Inferior parietal cortex (tissue), 1 donor: ENCODE data around the gene ABI1.

Source experiments
- DNase-seq: peaks from one replicate; pipeline ENCODE4 v3.0.0-alpha.2; 2016; ENCODE audit errors: extremely low spot score

The ABI1 gene

DNA sequence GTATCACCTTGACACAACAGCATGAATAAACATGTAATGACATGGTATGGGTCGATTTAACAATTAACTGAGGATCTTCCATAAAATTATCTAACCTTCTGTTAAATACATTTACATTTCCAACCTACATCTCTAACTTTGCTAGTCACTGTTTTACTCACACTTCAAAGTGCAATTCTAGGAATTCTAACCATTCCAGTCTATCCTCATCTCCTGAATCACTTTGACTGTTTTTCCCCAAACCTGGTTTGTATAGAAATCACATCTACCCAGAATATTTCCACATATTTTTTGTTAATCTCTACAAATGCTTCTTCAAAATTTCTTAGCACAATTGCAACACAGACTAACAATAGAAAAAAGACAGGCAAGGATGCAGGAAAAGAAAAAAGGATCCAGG lies 6.2 kb downstream of the ABI1 start:
- no peak for DNase-seq

DNA sequence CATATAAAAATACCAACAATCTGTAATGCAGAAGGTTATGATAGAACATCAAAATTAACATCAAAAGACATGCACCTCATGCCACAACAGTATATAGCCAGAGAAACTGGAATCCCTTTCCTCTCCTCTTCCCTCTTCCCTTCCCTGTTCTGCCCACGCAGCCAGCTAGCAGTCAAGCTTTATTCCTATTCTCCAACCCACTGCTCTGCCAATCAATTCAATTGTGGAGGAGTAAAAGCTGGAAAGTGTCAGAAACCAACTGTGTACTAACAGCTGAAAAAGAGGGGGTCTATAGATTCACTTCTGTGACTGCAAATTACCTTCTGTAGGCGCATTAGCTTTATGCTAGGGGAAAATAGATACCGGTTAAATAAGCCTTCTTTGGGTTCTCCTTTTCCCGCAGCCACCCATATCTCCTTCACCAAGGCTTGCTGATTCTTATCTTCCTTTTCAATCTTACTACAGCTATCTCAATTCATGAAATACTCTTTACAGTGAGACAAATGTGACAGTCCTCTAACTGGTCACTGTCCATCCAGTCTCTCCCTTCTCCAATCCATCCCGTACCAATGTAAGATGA lies 16.3 kb downstream of the ABI1 start:
- DNase-seq = peak; percentile 26

DNA sequence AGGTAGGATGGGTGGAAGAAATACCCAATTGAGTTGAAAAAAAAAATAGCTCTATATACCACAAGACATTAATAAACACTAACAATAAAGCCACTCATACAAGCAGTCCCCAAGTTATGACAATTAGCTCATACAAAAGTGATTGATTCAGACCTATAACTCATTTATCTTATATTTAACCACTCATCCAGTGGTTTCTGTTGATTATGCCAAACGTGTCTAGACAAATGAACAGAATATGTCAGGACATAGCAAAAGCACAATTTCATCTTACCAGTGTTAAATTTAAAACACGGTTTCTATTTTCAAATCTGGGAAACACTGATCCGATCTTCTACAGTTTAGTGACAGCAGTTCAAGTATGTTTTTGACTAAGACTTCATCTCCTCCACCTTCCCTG lies 17.0 kb downstream of the ABI1 start:
- DNase-seq = no peak

DNA sequence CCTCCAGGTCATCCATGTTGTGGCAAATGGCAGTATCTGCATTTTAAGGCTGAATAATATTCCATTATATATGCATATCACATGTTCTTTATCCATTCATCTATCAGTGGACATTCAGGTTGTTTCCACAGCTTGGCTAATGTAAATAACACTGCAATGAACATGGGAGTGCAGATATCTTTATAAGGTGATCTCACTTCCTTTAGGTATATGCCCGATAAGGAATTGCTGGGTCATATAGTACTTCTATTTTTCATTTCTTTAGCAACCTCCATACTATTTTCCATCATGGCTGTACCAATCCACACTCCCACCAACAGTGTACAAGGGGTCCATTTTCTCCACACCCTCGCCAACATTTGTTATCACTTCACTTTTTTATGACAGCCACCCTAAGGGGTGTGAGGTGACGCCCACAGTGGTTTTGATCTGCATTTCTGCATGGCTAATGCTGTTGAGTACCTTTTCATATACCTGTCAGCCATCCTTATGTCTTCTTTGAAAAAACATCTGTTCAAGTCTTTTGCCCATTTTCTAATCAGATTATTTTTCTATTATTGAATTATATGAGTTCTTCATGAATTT lies 18.9 kb downstream of the ABI1 start:
- no peak for DNase-seq

DNA sequence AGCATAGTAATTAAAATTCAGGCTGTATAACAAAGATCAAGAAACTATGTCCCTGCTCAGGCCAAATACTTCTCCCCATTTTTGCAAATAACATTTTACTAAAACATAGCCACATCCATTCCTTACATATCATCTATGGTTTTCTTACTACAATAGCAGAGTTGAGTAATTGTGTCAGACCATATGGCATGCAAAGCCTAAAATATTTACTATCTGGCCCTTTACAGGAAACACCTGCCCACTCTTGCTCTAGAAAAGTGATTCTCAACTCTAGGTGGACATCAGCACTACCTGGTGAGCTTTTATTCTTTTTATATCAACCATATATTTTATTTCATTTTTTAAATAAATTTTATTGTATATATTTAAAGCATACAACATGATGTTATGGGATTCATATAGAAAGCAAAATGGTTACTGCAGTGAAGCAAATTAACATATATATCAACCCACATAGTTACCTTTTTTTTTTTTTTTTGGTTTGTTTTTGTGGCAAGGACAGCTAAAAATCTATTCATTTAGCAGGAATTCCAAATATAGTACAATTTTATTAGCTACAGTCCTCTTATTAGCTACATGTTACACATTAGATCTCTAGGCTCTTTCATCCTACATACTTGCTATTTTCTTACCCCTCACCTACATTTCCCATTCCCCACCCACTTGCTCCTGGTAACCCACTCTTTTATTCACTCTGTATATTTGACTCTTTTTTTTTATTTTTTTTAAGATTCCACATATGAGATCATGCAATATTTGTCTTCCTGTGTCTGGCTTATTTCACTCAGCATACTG lies 19.6 kb downstream of the ABI1 start:
- no peak for DNase-seq

DNA sequence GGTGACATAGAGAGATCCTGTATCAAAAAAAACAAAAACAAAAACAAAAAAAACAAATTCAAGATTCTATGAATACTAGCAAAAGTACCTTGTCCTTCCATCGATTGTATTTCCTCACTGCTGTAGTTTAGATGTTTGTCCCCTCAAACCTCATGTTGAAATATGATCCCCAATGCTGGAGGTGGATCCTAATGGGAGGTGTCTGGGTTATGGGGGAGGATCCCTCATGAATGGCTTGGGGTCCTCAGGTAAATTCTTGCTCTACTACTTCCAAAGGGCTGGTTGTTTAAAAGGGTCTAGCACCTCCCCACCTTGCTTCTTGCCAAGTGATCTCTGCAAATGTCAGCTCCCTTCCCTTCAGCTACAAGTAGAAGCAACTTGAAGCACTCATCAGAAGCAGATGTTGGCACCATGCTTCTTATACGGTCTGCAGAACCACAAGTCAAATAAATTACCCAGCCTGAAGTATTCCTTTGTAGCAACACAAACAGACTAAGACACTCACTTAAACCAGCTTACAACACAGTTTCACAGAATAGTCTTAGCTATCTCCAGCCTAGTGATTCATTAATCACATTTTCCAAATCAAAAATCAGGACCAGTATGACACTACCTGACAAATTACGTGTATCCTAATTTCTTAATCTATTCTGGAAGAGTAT lies 20.7 kb downstream of the ABI1 start:
- no peak for DNase-seq

DNA sequence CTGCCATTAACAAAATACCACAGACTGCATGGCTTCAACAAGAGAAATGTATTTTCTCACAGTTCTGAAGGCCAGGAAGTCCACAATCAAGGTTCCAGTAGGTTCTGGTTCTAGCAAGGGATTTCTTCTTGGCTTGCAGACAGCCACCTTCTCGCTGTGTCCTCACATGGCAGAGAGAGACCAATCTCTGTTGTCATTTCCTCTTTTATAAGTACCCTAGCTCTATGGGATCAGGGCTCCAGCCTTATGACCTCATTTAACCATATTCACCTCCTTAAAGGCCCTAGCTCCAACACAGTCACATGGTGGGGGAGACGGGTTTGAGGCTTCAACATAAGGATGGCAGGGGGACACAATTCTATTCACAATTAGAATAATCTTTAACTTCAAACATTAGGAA lies 23.6 kb downstream of the ABI1 start:
- no peak for DNase-seq

DNA sequence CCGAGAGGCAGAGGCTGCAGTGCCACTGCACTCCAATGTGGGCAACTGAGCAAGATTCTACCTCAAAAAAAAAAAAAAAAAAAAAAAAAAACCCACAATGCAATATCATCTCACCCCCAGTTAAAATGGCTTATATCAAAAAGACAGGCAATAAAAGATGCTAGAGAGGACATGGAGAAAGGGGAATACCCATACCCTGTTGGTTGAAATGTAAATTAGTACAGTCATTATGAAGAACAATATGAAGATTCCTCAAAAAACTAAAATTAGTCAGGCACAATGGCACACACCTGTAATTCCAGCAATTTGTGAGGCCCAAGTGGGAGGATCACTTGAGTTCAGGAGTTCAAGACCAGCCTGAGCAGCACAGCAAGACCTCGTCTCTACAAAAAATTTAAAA lies 25.7 kb downstream of the ABI1 start:
- DNase-seq = no peak

DNA sequence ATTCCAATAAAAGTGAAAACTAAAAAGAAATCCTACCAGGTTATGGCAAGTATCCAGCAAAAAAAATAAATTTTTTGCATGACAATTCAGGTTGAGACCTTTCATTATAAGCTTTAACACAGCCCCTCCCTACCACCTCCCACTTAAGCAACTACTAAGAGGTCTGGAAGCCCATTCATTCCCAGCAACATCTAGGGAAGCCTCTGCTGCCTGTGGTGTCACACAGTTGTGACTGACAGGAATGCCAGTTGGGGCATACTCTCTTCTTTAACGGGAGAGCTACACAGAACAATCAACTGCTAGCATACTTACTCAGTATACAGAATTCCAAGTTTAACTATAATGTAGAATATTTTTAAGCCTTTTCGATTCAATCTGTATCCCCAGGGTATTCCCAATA lies 27.8 kb downstream of the ABI1 start:
- DNase-seq = no peak

DNA sequence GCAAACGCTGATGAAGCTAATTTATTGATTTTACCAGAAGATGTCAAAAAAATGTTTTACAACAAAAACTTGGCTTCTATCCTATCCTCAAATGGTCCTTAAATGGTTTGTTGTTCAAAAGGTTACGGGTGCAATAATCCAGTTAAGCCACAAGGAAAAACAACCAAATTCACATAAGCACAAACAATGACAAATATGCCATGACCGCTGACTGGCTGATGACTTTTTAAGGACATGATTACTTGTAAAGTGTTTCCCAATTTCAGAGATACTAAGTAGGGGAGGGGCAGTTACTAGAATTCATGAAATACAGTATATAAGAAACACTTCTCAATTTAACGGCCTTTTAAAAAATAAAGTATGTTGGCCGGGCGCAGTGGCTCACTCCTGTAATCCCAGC lies 28.8 kb downstream of the ABI1 start:
- DNase-seq = no peak

DNA sequence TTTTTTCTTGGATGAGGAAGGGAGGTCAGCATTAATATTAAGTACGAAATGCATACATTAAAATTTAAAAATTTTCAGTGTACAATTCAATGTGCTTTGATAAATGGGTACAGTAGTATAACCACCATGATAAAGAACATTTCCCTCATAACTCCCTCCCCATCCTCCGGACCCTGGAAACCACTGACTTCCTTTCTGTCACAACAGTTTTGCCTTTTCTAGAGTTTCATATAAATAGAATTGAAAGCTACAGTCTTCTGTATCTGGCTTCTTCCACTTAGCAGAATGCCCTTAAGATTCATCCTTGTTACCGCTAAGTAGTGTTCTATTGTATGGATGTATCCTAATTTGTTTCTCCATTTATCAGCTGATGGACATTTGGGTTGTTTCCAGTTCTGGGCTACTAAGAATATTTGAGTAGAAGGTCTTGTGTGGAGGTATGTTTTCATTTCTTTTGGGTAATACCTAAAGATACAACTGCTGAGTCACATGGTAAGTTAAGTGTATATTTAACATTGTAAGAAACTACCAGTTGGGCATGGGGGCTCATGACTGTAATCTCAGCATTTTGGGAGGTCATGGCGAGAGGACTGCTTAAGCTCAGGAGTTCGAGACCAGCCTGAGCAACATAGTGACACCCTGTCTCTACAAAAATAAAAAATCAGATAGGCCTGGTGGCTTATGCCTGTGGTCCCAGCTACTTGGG lies 30.8 kb downstream of the ABI1 start:
- no peak for DNase-seq

DNA sequence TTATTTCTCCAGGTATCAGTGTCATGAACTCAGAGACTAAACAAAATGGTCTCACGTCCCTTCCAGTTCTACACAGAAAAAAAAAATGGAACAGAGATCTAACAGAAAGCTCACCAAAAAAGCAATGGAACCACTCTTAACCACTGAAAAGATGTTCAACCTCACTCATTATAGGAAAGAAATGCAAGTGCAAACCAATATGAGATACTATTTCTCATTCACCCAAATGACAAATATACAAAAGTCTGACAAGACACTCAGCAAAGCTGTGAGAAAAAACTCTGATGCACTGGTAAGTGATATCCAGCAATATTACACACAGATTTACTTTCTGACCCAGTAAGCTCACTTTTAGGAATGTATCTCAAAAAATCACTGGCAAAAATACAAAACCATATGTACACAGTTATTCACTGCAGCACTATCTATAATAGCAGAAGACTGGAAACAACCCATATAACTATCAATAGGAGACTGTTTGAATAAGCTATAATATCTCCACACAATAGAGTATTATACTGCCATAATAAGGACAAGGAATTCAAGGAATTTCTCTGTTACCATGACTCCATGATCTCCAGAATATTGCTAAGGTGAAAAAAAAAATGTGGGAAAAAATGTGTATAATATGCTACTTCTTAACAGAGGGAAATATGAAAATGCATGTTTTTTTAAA lies 36.6 kb downstream of the ABI1 start:
- DNase-seq = peak; percentile 0

DNA sequence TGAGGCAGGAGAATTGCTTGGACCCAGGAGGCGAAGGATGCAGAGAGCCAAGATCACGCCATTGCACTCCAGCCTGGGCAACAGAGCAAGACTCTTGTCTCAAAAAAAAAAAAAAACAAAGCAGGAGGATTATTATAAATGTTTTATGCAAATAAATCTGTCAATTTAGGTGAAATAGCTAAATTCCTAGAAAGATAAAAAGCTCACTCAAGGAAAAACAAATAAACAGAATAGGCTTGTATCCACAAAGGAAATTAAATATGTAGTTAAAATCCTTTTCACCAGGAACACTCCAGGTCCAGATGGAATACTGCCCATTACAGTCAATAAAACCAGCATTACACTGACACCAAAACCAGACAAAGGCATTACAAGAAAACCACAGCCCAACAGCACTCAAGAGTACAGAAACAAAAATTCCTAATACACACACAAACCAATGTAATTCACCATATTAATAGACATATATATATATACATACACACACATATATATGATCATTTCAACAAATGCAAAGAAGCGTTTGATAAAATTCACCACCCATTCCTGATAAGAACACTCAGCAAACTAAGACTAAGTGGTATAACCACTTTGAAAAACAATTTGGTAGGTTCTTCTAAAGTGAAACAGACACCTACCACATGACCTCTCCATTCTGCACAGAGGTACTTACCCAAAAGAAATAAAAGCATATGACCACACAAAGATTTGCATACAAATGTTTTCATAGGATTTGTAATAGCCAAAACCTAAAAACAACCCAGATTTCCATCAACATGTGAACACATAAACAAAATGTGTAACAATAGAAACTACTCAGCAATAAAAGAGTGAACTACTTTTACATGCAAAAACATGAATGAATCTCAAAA lies 38.8 kb downstream of the ABI1 start:
- DNase-seq = no peak

DNA sequence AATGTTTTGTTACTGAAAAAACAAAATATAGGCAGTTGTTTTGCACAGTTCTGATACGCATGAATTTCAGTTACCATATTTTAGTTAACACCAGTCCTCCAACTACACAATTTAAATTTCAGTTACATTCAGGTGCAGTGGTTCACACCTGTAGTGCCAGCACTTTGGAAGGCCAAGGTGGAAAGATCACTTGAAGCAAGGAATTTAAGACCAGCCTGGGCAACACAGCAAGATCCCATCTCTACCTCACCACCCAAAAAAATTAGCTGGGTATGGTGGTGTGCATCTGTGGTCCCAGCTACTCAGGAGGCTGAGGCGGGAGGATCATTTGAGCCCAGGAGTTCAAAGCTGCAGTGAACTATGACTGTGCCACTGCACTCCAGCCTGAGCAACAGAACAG lies 45.3 kb downstream of the ABI1 start:
- no peak for DNase-seq

DNA sequence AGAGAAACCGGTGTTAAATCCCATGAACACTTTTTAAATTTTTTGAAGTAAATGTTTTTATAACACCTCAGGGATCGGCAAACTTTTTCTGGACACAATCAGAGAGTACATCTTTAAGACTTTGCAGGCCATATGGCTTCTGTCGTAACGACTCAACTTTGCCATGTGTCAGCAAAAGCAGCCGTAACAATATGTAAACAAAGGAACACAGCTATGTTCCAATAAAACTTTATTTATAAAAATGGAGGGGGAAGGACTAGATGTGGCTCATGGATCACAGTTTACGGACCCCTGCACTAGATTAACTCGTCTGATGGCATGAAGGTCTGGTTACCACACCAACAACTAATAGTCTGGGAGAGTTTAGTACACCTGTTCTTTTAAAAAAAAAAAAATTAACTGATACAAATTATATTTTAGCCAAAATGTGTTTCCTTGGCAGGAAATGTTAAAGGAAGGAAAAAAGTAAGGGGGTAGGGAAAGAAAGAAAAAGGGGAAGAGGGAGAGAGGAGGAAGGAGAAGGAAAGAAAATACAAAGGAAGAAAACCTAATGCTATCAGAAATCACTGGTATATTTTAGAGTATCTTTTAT lies 50.2 kb downstream of the ABI1 start:
- no peak for DNase-seq

DNA sequence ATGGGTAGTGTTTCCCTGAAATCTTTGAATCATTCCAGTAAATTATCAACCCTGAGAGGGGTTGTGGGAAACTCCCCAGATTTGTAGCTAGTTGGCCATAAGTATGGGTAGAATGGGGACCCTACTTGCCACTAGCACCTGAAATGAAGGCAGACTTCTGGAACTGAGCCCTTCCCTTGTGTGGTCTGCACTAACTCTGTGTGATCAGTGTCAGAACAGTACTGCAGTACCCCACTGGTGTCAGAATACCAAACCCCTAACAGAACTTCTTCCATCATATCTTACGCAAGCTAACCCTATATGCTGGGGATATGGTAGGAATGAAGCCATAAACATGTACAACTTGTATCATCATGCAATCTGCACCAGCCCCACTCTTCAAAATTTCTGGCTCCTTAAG lies 50.8 kb downstream of the ABI1 start:
- DNase-seq = no peak

DNA sequence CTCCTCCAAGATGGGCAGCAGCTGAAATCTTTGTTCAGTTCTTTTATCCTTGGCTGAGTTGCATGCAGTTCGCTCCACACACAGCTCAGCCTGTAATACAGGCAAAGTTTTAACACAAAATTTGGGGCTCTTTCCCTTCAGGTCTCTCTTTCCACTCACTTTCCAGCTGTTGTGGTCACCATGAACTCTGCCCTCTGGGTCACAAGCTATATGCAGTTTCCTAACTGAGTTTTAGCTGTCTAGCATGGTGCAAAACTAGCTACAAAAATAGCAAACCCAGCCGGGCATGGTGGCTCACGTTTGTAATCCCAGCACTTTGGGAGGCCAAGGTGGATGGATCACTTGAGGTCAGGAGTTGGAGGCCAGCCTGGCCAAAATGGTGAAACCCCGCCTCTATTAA lies 53.2 kb downstream of the ABI1 start:
- DNase-seq = no peak

DNA sequence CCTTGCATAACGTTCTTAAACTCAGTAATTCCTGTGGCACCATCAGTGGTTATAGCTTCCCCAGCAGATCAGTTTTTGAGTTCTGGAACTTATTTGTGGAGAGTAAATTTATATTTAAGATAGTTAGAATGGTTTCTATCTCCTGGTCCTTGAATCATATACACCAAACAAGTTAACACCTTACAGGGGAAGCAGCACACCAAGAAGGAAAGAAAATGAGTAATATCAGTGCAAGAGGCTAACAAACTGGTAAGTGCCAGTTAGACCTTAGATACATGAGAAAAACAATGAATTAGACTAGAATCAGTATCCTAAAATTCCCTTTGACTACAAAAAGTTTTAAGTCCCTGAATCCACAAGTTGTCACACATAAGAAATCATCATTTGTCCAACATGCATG lies 54.2 kb downstream of the ABI1 start:
- DNase-seq = no peak

DNA sequence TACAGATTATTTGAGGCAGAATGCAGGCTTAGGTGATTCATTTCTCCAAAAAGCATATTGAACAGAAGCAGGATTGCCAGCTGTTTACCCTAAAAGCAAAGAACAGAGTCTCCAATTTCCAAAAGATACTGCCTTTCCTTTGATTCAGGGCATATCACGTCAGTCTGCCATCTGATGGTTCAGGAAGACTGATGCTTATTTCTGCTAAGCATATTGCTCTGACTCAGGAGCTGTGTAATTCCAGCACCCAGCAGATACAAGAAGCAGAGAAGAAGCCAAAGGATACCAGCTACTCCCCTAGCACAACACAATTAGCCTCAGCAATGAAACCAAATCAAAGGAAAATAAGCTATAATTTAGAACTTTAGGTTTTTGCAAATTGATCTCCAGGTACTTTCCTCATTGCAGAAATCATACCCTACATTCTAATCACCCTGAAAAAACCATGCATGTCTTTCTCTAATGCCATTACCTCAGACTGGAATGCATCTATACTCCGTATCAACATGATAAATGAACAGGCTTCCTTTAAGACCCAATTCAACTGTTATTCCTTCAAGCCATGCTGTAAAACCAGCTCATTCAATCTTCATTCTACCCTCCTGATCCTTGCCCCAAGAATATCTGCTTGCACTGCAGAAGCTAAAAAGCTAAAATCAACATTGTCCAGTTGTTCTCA lies 55.1 kb downstream of the ABI1 start:
- peak; percentile 56 for DNase-seq
